GM19328 (cell line): ENCODE data around the gene XAB2.
"Not testable (repeated sequence)": the region's sequence is repeated elsewhere in the genome, so short reads cannot be mapped to it uniquely, and the experiment has no call there.

Source experiments
- ATAC-seq: cut with Tn5 transposase; IDR thresholded peaks from one replicate; pipeline ENCODE4 v1.9.1; 2021; ENCODE audit warnings: mild to moderate bottlenecking, moderate library complexity; ENCODE audit not compliant: unreplicated experiment

Gene XAB2

DNA sequence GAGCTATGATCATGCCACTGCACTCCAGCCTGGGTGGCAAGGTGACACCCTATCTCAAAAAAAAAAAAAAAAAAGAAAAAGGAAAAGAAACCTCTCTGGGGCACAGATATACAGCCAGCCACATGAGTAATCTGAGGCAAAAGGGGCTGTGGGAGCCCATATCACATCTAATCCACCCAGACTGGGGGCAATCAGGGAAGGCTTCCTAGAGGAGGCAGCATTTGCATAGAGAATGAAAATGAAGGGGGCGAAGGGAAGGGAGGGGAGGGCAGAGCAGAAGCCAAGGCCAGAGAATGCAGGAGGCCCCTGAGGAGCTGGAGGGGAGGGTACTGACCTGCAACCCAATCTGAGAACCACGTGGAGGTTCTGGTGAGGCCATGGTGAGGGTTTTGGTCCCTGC lies 20.8 kb upstream of the XAB2 start:
- ATAC-seq = no peak

- ATAC-seq = no peak
Measured at GRCh38 chr19:7648265-7649014, 19.1 kb upstream of the XAB2 start.

GRCh38 chr19:7647156-7647555 lies 17.8 kb upstream of the XAB2 start:
- no peak for ATAC-seq

GRCh38 chr19:7646426-7646700 lies 17.0 kb upstream of the XAB2 start:
- no peak for ATAC-seq

GRCh38 chr19:7645656-7646425 lies 16.5 kb upstream of the XAB2 start:
- no peak for ATAC-seq

DNA sequence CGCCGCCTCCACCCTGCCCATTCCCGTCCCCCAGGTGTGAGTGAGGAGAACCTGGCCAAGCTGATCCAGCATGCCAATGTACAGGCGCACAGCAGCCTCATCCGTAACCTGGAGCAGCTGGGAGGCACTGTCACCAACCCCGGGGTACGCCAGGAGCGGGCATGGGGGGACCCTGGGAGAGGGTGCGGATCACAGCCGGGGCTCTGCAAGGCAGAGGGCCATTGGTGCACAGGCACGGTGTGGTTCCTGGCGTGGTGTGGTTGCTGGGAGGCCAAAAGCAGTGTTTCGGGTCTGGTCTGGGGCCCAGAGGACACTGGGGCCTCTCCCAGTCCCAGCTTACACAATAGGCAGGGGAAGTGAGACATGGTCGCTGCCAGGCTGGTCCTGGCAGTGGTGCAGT lies 15.8 kb upstream of the XAB2 start:
- no peak for ATAC-seq

GRCh38 chr19:7644550-7644877 lies 15.2 kb upstream of the XAB2 start:
- ATAC-seq = no peak

GRCh38 chr19:7643629-7644549 lies 14.5 kb upstream of the XAB2 start:
- ATAC-seq = not testable (repeated sequence)

- no peak for ATAC-seq
Measured at GRCh38 chr19:7643031-7643415, 13.7 kb upstream of the XAB2 start.

DNA sequence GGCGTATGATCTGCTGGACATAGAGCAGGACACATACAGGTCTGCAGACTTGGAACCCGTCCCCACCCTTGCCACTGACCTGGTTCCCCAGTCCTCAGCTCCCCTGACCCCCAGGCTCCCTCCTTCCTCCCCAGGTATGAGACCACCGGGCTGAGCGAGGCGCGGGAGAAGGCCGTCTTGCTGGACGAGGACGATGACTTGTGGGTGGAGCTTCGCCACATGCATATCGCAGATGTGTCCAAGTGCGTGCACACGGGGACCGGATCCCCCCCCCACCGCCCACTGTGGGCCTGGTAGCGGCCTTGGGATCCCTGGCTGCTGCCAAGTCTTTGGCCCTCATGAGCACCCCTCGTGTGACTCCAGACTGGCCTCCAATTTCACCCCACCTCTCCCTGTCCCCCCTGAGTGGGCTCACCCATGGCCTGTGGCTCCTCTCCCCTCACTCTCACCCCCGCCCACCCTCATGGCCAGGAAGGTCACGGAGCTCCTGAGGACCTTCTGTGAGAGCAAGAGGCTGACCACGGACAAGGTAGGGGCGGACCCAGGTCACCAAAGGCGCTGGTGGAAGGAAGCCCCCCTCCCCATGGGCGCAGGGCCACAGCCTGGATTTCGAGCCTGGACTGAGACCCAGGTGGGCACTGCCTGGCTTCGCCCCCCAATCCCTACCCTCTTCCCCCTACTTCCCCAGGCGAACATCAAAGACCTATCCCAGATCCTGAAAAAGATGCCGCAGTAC lies 13.1 kb upstream of the XAB2 start:
- ATAC-seq = no peak

DNA sequence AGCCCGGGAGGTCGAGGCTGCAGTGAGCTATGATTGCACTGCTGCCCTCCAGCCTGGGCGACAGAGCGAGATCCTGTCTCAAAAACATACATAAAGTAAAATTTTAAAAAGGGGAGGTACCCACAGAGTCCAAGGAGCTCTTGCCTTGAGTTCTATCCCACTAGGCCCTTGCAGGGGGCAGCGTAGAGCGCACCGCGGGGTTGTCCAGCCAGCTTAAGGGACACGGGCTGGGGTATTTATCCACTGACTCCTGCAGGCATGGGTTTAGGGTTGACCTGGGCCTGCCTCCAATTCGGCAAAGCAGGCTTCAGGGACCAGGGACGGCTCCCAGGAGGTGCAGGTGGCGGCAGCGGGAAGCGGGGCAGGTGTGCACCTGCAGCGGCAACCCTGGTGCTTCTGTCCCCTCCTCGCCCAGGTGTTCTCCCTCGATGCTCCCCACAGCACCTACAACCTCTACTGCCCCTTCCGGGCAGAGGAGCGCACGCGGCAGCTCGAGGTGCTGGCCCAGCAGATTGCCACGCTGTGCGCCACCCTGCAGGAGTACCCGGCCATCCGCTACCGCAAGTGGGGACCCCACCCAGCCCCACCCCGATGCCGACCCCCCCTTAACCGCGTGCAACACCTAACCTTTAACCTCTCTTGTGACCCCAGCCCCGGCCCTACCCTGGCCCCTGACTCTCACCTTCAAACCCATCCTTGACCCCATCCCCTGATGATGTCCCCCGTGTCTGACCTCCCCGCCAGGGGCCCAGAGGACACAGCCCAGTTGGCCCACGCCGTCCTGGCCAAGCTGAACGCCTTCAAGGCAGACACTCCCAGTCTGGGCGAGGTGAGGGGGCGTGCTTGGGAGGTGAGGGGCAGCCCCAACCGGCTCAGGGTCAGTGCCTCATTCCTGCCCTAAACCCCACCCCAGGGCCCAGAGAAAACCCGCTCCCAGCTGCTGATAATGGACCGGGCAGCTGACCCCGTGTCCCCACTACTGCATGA lies 12.2 kb upstream of the XAB2 start:
- ATAC-seq = no peak

DNA sequence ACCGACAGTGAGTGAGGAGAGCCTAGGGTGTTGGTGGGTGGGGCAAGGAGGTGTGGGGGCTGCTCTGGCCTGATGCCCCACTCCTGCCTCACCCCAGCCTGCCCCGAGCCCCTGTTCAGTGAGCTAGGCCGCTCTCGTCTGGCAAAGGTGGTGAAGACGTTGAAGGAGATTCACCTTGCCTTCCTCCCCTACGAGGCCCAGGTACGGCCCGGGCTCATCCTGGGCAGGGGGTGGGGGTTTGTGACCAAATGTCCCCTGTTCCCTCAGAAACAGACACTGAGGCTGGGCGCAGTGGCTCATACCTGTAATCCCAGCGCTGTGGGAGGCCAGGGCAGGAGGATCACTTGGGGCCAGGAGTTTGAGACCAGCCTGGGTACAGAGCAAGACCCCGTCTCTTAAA lies 11.5 kb upstream of the XAB2 start:
- ATAC-seq = no peak

- ATAC-seq = no peak
Measured at GRCh38 chr19:7639863-7640348, 10.6 kb upstream of the XAB2 start.

- no peak for ATAC-seq
Measured at GRCh38 chr19:7638802-7639465, 9.6 kb upstream of the XAB2 start.

DNA sequence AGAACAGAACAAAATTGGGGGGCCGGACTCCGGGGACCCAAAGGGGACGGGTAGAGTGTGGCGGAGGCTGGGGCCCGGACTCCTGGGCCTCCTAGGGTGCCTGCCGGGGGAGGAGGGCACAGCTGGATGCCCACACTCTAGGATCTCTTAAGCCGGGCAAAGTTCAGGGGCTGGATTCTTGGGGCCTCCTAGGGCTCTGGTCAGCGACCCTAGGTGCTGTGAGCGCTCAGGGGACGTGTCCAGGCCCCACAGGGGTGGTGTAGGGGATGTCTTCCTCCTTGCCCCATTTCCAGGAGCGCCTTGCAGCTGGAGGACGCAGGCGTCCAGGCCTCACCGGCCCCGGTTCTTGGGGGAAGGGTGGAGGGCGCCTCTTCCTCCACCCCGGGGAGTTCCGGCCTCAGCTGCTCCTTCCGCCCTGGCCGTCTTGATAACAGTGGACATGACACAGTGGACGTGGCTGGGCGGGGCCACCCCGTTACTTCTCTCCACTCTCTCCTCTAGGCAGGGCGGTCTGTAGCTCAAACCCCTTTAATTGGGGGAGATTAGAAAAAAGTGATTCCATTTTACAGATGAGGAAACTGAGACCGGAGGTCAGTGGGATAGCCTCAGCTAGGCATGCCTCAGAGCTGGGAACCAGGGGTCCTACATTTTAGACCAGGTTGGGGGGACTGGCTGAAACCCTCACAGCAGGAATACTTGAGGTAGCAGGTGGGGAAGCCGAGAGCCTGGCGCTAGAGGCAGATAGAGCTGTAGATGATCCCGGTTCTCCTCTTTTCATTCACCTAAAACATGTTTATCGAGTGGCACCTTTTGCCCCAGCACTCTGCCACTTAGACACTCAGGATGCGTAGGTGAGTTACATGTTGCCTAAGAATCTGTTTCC lies 8.3 kb upstream of the XAB2 start:
- peak; percentile 15 for ATAC-seq

DNA sequence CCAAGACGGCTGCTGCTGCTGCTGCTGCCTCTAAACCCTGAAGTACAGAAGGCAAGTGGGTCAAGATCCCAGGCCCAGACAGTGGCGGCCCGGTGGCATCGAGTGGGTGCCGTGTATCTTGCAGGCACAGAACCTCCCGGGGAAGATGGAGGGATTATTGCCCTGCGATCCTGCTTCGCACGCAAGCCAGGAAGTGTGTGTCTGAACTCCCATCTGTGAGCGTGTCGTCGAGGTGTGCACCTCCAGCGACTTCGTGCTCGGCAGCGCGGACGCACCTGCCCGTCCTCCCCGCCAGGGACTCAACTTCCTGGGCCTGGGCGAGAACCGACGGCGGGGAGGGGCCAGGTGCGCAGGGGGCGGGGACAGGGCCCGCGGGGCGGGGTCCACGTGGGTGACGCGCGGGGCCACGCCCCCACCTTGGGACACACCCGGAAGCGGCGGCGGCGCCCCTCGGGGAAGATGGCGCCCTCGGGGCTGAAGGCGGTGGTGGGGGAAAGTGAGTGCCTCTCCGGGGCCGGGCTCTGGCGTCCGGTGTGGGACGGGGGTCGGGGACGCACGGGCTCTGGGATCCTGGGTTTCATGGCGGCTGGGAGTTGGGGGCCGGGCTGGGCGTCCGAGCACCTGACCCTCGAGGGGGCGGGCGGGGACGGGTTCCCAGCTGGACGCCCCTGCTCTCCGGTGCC lies 7.5 kb upstream of the XAB2 start, which contains the start of gene STXBP2:
TSS of gene STXBP2 (plus strand) at position 420 of the 683 bp plus-strand sequence. CDS start at position 460, 40 bp downstream.
- ATAC-seq = peak; percentile 61

DNA sequence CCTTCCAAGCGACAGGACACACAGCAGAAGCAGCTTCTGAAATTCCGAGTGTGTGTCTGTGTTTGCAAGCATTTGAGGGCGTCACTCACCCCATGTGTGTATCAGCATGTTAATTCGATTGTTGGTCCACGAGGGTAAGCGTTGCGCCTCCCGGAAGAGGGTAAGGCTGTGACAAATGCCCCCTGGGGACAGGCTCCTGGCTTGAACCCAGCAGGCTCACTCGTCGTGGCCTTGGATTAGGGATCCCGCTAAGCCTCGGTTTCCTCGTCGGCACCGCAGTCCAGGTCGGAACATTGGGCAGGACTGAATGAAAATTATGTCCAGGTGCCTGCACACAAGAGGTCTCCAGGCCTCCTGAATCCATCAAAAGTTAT lies 7.0 kb upstream of the XAB2 start:
- ATAC-seq = no peak

DNA sequence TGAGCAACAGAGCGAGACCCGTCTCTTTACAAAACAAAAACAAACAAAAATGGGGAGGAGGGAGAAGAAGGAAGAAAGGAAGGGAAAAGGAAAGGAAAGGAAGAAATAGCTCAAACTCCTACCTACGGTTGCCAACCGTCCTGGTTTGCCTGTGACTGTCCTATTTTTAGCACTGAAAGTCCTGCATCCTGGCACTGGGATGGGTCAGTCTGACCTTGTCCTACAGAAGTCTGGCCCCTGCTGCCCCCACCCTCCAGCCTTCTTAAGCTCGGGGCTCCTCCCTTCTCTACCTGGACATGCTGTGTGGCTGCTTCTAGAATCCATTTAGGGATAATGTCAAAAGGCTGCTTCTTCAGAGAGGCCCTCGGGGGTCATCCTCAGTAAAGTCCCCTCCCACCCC lies 6.3 kb upstream of the XAB2 start:
- no peak for ATAC-seq
